K562 (cell line): ENCODE data around the gene CSMD2. TPM values are rescaled to one million over a fixed set of nuclear protein-coding genes. Genes with fewer than 3 reads are reported as not detected.

Source experiments
- CBFA2T2 ChIP-seq: fragments of 450-650 bp; conservative IDR thresholded peaks from 2 replicates; pipeline ENCODE4 v1.6.1; 2017; ENCODE audit warnings: mild to moderate bottlenecking
- E2F6 ChIP-seq, 2 experiments: IDR thresholded peaks; 2 replicates each; pipeline ENCODE4 v1.6.1; 2011; ENCODE audit warnings: borderline replicate concordance in 1 of 2, control low read depth in 1 of 2, low read depth in 1 of 2, low read length in 1 of 2, mild to moderate bottlenecking in 1 of 2, mixed read lengths in 1 of 2, moderate library complexity in 1 of 2; ENCODE audit not compliant: insufficient read depth in 1 of 2, insufficient read length in 1 of 2, poor library complexity in 1 of 2, severe bottlenecking in 1 of 2; ENCODE audit errors: extremely low read depth in 1 of 2
- FOXJ3 ChIP-seq: sonication (generic); formaldehyde crosslinking; IDR thresholded peaks from 2 replicates; pipeline ENCODE4 v1.4.0; 2020; ENCODE audit warnings: mild to moderate bottlenecking, missing genetic modification reagents
- MYNN ChIP-seq, 2 experiments: sonication (generic); formaldehyde crosslinking in 1 of 2; IDR thresholded peaks; 2 replicates each; pipeline versions ENCODE4 v1.5.0 to v1.6.1; 2016 to 2020; ENCODE audit warnings: antibody characterized with exemption in 1 of 2, missing genetic modification reagents in 1 of 2
- NR2F6 ChIP-seq: fragments of 450-650 bp; formaldehyde crosslinking; IDR thresholded peaks from 2 replicates; pipeline ENCODE4 v1.4.0; 2020; ENCODE audit warnings: mild to moderate bottlenecking
- PHB2 ChIP-seq: fragments of 450-650 bp; IDR thresholded peaks from 2 replicates; pipeline ENCODE4 v1.6.1; 2017; ENCODE audit warnings: low read depth
- PTRF ChIP-seq: fragments of 450-650 bp; IDR thresholded peaks from 2 replicates; pipeline ENCODE4 v1.6.1; 2016; ENCODE audit warnings: mild to moderate bottlenecking, missing genetic modification characterization, missing compliant biosample characterization
- SRSF9 ChIP-seq: fragments of 200-400 bp; formaldehyde crosslinking; IDR thresholded peaks from 2 replicates; pipeline ENCODE4 v1.6.1; 2017; ENCODE audit warnings: low read depth, low read length, borderline replicate concordance
- YBX1 ChIP-seq: fragments of 450-650 bp; IDR thresholded peaks from 2 replicates; pipeline ENCODE4 v1.7.1; 2016; ENCODE audit warnings: mild to moderate bottlenecking
- ZNF785 ChIP-seq: fragments of 250-450 bp; sonication (Bioruptor Pico); IDR thresholded peaks from 2 replicates; pipeline ENCODE4 v1.4.0; 2020; ENCODE audit warnings: mild to moderate bottlenecking
- polyA plus RNA-seq, 8 experiments: library from polyadenylated mRNA; depleted of rRNA in 4 of 8; stranded (reverse) in 5 of 8; unstranded in 3 of 8; fragments of >200 nt; fragmentation: Nextera tagmentation in 2 of 8; fragmentation: Illumina TruSeq in 1 of 8; extraction: Ambion mirVana in 2 of 8; extraction: Trizol in 1 of 8; gene quantifications; 2 replicates each; pipeline versions ENCODE4 v1.2.1 to v1.2.3, GENCODE V29; 2011 to 2014; ENCODE audit warnings: inconsistent platforms in 1 of 8, missing spikeins in 1 of 8
- total RNA-seq, 7 experiments: library from RNA; depleted of rRNA in 6 of 7; stranded (reverse); fragments of >200 nt in 6 of 7; fragmentation: Illumina TruSeq in 2 of 7; extraction: Trizol in 2 of 7; gene quantifications; 2 replicates each; pipeline versions ENCODE4 v1.2.1 to v1.2.3, GENCODE V29; 2011 to 2021; ENCODE audit warnings: low replicate concordance in 1 of 7
- TF ChIP-seq, protein P1 (sequence below), 3 experiments: fragments of 200-800 bp in 1 of 3; fragments of 250-450 bp in 1 of 3; fragments of 450-650 bp in 1 of 3; sonication (Bioruptor Pico) in 1 of 3; sonication (Bioruptor generic) in 1 of 3; formaldehyde crosslinking in 1 of 3; IDR thresholded peaks; 2 replicates each; pipeline versions ENCODE4 v1.6.1 to v1.8.0; 2016 to 2022; ENCODE audit warnings: mild to moderate bottlenecking in 2 of 3, missing genetic modification characterization in 2 of 3, missing compliant biosample characterization in 1 of 3, moderate library complexity in 1 of 3

CSMD2 gene
- total and polyA plus RNA-seq, 9 of the 15 experiments (the other 6 are each of a cell fraction or from before 2014, with no cell fraction given): not detected

DNA sequence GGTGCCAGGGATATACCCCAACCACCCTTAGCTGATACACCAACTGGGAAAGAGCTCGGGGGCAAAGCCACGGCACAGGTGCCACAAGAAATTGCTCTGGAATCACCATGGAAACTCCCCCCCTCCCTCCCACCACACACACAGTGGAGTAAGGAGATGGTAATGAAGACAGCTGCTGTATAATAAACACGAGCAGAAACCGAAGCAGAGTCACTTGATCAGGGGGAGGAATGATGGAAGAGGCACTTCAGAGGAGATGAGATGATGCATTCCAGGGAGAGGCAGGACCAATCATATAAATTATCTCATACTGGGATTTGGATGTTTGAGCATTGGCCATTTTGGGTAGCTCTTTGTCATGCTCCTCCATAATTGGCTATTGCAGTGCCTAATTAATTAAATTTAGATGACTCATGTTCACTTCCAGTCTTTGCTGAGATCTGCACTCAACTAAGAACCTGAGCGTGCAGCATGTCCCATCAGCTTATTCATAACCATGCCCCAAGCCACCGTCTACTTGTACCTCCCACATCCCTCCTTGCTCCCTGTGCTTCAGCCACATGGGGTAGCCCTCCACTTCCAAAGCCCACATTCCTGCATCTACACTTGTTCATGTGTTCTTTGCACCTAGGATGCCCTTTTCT is 503.1 kb downstream of the CSMD2 start (continued):
- TF ChIP-seq SRSF9 (no peak), NR2F6 (CRISPR knock-in tag) (no peak), FOXJ3 (CRISPR knock-in tag) (no peak), CBFA2T2 (no peak), MYNN (IDR thresholded peaks at IDR 0.05) (no peak), MYNN (CRISPR knock-in tag; IDR thresholded peaks at IDR 0.05) (no peak), E2F6 (IDR thresholded peaks at IDR 0.05; ENCODE audit: borderline replicate concordance in 1 of 2, extremely low read depth in 1 of 2, insufficient read depth in 1 of 2, insufficient read length in 1 of 2, low read depth in 1 of 2, low read length in 1 of 2, poor library complexity in 1 of 2, severe bottlenecking in 1 of 2) (no peak), PHB2 (no peak), PTRF (tag) (no peak), ZNF785 (CRISPR knock-in tag) (no peak), YBX1 (no peak)
- TF ChIP-seq, protein P1, sequence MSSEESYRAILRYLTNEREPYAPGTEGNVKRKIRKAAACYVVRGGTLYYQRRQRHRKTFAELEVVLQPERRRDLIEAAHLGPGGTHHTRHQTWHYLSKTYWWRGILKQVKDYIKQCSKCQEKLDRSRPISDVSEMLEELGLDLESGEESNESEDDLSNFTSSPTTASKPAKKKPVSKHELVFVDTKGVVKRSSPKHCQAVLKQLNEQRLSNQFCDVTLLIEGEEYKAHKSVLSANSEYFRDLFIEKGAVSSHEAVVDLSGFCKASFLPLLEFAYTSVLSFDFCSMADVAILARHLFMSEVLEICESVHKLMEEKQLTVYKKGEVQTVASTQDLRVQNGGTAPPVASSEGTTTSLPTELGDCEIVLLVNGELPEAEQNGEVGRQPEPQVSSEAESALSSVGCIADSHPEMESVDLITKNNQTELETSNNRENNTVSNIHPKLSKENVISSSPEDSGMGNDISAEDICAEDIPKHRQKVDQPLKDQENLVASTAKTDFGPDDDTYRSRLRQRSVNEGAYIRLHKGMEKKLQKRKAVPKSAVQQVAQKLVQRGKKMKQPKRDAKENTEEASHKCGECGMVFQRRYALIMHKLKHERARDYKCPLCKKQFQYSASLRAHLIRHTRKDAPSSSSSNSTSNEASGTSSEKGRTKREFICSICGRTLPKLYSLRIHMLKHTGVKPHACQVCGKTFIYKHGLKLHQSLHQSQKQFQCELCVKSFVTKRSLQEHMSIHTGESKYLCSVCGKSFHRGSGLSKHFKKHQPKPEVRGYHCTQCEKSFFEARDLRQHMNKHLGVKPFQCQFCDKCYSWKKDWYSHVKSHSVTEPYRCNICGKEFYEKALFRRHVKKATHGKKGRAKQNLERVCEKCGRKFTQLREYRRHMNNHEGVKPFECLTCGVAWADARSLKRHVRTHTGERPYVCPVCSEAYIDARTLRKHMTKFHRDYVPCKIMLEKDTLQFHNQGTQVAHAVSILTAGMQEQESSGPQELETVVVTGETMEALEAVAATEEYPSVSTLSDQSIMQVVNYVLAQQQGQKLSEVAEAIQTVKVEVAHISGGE (CRISPR knock-in tag; IDR thresholded peaks at IDR 0.05): no peak
